GM19035 (cell line): ENCODE results near the gene HLA-DQB1.
A peak's percentile ranks its signal among the peaks of the same experiment; 100 is the strongest.
"Not testable (repeated sequence)": the region's sequence is repeated elsewhere in the genome, so short reads cannot be mapped to it uniquely, and the experiment has no call there.

ENCODE experiments used
- ATAC-seq: cut with Tn5 transposase; IDR thresholded peaks from one replicate; pipeline ENCODE4 v1.9.1; 2021; ENCODE audit not compliant: unreplicated experiment

HLA-DQB1 gene

DNA sequence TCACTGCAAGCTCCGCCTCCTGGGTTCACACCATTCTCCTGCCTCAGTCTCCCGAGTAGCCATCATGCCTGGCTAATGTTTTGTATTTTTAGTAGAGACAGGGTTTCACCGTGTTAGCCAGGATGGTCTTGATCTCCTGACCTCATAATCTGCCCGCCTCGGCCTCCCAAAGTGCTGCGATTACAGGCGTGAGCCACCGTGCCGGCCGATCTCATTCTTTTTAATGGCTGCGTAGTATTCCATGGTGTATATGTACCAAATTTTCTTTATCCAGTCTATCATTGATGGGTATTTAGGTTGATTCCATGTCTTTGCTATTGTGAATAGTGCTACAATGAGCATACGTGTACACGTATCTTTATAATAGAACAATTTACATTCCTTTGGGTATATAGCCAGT, 36.7 kb downstream of the HLA-DQB1 start:
- not testable (repeated sequence) for ATAC-seq

DNA sequence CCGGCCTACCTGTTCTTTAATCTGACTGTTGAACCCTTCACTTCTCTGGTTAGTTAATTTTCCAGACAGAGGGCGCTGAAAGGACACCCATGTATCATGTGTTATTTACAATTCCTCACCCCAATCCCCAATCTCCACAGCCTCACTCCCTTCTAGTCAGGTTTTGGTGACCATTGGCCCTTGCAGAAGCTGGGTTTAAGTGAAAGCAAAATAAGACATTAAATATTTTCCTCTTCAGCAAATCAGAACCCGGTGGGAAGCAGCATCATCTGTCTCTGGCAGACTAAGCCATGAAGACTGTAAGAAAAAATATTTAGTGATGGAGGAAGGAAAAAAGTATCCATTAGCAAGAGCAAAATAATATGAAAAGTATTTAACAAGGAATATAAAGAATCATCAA, 38.6 kb downstream of the HLA-DQB1 start:
- ATAC-seq = peak; percentile 40

DNA sequence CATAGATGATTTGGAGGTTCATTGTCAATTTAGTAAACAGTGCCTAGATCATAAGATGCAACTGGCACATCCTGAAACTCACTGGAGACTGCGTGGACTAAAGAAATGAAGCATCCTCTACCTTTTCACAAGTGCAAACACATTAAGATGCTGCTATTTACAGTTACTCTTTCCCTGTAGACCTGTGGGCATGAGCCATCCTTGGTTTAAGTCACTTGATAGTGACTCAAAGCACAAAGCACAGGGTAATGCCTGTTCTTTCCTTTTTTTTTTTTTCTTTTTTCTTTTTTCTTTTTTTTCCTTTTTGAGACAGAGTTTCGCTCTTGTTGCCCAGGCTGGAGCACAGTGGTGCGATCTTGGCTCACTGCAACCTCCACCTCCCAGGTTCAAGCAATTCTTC, 39.2 kb downstream of the HLA-DQB1 start:
- ATAC-seq = no peak

DNA sequence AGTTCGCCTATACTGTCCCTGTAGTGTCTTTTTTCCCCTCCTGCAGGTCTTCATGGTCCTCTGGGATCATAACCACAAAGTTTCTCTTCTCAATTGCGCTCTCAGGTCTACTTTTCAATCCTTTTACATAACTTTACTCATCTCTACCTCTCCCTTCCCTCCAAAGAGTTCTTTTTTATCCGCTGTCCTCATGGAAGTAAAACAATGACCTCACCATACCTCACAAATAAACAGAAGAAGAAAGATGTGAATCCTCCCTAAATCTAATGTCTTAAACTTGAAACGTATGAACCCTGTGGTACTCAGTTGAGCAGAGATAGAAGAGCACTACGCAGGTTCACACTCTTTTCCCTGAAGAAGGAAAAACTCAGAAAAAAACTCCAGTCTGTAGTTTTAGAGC, 41.3 kb downstream of the HLA-DQB1 start:
- no peak for ATAC-seq

DNA sequence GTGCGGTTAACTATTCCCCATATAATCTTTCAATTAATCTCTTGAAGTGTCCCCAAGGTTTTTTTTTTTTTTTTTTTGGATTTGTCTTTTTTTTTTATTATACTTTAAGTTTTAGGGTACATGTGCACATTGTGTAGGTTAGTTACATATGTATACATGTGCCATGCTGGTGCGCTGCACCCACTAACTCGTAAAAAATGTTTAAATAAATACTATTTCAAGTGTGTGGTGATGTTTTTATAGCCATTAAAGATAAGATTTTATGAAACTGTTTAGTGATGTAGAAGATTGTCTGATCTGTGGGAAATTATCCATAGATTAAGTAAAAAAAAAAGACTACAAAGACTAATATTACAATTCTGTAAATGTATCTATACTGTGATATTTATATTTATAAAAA, 41.9 kb downstream of the HLA-DQB1 start:
- ATAC-seq = no peak

DNA sequence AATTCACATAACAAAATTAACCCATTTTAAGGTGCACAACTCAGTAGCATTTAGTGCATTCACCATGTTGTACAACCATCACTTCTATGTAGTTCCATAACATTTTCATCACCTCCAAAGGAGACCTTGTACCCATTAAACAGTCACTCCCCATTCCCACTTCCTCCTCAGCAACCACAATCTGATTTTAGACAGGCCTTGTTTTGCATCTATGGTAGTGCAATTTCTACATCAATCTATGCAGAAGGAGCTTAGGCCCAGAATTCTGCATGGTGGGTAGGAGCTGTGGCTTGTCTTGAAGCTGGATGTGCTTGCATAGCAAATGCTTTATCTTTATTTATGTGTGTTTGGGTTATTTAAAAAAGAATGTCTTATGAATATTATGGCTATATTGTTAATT, 42.8 kb downstream of the HLA-DQB1 start:
- ATAC-seq = no peak

DNA sequence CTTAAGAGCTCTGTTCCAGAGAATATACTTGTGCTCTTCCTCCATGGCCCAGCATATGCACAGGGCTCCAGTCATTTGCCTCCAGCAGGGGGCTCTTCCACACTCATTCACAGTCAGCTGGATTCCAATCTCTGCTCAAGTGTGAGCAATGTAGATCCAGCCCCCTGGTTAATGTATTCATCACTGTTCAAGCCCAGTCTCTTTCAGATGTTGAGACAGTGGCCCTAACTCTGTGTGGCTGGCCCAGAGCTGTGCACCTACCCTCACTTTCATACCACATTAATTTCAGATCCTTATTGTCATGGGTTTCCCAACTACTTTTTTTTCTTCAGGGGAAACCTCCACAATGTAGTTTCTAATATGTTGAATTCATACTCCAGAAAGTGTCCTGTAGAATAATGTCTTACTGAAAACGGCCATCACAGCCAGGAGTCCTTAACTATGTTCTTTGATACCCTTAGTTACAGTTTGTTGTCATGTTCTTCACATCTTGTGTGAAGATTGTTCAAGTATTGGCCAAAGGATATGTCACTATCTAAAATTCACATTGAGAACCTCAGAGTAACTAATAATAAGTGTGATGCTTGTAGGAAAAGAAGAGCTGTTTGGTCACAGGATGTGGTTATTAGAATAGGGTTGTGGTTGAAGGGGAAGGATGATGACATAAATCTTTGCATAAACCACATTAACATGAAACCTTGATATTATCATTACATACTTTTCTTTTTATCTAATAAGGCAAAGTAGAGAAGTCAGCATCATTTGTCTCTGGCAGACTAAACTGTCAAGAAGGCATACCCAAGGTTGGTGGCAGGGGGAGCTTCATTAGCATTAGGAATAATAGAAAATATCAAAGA, 43.7 kb downstream of the HLA-DQB1 start:
- peak; percentile 67 for ATAC-seq

DNA sequence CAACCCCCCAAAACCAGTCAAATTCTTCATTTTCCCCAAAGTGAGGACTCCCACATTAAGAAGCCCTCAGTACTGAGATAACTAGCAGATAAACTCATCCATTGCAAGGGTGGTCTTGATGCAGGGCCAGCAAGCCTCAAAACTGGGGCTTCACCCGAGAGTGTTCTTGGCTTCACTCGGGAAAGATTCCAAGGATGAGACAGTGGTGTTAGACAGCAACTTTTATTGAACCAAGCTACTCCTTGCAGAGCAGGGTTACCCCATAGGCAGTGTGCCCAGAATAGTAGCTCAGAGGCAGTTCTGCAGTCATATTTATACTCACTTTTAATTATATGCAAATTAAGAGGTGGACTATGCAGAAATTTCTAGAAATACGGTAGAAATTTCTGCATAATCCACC, 45.1 kb downstream of the HLA-DQB1 start:
- ATAC-seq = no peak

DNA sequence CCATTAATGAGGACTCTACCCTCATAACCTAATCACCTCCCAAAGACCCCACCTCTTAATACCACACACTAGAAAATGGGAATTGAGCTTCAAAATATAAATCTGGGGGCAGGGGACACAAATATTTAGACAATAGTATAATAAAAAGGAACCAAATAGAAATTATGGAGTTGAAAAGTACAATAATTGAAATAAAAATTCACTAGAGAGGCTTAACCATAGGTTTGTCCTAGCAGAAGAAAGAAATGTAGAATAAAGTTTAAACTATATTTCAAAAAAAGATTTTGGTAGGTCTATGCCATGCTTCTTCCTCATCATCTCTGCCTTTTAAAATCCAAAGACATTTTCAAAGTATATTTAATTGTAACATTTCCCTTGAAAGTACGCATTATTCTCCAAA, 48.7 kb downstream of the HLA-DQB1 start:
- no peak for ATAC-seq

DNA sequence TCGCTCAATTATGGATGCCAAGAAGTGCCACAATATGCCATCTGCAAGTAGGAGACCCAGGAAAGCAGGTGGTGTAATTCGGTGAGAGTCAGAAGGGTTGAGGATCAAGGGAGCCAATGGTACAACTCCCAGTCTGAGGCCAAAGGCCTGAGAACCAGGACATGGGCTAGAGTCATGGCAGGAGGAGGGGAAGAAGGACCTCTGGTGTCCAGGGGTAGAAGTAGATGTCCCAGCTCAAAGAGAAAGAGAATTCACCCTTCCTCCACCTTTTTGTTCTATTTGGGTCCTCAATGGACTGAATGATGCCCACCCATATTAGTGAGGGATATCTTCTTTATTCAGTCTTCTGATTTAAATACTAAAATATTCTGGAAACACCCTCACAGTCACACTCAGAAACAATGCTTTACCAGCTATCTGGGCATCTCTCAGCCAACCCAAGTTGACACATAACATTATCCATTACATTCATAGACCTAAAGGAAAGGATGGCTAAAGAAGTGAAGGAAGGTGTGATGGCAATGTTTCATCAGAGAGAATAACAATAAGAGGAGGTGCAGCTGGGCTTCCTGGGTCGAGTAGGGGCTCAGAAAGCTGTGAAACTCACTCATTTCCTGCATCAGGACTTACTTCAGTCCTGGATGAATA, 50.4 kb downstream of the HLA-DQB1 start:
- ATAC-seq = no peak

DNA sequence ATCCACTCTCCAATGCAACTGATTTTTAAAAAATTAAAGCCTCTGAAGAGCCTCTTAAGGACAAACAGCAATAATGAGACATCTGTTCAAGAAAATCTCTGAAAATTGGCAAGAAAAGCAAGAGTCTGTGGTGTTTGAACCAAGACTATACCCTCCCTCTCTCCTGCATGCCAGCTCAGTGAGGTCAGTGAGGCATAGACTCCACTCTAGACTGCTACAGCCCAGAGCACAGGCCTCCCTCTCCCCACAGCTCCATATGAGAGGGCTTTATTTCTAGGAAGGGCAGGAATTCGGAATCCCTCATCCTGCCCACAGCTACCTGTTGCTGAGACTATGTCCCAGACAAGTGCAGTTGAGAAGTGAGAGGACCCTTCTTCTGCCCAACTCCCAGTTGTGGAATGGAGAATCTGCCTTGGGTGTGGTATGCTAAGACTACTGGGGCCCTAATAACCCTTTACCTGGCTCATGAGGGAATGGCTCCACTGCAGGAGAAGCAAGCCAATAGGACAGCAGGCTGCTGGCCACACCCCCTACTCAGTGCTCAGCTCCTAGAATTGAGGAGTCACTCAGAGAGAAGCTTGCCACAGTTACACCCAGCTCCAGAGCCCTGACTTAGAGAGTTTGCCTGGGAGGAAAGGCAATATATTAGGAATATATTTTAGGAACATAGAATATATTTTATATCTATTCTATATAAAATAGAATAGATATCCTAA, 51.9 kb downstream of the HLA-DQB1 start:
- no peak for ATAC-seq

DNA sequence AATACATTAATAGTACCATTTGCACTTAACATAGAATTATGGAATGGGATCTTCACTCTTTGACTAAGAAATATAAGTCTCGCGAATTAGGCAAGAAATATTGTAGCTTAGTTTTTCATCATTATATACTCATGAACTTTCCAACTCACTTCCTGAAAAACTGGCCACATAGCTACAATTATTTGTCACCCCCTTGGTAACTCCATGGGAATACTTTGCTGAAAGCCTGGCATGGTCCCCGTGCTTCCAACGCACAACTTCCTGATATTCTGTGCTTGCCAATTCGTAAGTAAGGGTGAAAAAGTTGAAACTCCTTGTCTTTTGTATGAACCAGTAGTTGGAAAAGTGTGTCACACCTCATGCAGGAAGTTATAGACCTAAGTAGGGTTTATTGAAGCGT, 53.0 kb downstream of the HLA-DQB1 start:
- no peak for ATAC-seq

DNA sequence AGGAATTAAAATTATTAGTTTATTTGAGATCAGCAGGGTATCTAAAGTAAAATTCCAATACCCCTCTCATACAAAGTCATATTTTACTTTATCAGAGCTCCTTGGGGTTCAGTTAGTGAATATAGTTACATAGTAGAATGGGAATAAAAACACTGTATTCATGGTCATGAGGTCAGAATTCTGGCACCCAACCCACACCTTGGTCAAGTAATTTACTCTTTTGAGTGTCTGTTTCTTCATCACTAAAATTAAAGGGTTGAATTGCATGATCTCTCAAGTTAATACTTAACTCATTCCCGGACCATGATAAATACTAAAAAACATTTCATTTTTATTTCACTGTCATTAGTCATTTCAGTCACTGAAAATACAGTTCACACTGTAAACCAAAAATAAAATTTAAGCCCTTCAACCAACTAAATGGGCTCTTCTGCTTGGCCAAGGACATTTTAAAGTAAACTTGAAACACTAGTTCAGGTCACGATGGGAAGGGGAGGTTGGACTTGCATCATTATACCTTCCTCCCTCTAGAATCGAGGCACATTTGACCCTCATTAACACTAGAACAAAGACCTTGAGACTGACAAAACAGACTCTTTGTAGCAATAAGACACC, 55.7 kb downstream of the HLA-DQB1 start:
- ATAC-seq = no peak

DNA sequence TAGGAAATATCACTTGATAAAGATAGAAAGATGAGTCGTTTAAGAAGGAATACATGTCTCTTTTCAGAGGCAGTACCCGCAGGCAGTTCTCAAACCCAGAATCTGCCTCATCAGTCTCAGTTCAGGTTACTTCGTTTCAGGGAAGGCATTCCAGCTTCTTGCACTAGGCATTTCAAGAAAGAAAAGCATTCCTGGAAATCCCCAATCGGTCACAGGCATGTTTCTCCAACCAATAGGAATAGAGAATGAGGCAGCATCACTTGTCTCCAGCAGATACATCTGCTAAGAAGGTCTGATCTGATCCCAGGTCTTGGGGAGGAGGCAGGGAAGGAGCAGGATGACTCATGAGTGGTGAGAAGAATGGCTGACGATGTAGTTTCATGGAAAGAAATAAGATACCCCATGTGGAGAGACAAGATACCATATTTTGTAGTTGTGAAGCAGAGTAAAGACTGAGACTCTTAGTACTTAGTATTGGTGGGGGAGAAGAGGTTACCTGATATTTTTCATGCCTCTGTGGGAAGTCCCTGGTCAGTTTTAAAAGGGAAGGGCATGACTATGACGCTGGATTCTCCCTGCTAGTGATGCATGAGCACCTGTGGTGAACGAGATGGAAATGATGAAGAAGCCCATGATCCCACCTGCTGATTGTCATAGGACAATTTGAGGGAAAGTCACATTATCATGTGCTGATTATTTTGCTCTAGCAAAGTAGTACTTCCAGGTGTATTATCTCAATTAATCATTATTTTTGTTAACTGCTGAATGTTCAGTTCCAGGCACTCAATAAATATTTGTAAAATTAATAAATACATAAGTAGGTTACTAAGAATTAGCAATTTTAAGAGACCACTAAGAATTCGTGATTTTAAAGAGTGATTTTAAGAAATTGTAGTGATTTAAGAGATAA, 56.5 kb downstream of the HLA-DQB1 start:
- peak; percentile 90 for ATAC-seq
